ENCODE measurements around the gene ECI1.

DNA sequence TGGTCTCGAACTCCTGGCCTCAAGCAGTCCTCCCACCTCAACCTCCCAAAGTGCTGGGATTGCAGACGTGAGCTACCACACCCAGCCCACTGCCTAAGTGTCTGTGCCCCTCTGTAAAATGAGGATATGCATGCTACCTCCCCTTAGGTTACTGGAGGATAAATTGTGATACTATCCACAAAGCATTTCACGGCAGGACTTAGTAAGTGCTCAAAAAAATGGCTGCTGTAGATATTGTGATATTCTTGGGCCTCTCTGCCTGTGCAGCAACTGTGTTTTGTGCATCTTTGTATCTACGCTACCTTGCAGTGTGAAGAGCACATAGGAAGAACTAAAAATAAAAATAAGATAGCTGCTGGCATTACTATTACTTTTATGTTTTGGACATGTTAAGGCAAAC, 53.1 kb downstream of the ECI1 start:
- TF ChIP-seq, protein P1, sequence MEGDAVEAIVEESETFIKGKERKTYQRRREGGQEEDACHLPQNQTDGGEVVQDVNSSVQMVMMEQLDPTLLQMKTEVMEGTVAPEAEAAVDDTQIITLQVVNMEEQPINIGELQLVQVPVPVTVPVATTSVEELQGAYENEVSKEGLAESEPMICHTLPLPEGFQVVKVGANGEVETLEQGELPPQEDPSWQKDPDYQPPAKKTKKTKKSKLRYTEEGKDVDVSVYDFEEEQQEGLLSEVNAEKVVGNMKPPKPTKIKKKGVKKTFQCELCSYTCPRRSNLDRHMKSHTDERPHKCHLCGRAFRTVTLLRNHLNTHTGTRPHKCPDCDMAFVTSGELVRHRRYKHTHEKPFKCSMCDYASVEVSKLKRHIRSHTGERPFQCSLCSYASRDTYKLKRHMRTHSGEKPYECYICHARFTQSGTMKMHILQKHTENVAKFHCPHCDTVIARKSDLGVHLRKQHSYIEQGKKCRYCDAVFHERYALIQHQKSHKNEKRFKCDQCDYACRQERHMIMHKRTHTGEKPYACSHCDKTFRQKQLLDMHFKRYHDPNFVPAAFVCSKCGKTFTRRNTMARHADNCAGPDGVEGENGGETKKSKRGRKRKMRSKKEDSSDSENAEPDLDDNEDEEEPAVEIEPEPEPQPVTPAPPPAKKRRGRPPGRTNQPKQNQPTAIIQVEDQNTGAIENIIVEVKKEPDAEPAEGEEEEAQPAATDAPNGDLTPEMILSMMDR (IDR thresholded peaks at IDR 0.05), result no peak
- TF ChIP-seq POLR2A (IDR thresholded peaks at IDR 0.05), result no peak
